GM23338 (cell line): ENCODE data around the gene DELE1. TPM values are rescaled to one million over a fixed set of nuclear protein-coding genes. Genes with fewer than 3 reads are reported as not detected.

ENCODE experiments used
- ATAC-seq: fragments of 200-7000 bp; cut with Tn5 transposase; 3 replicates; pipeline ENCODE4 v1.9.1; 2020
- DNase-seq: peaks from one replicate; pipeline ENCODE4 v3.0.0-alpha.2; 2015; ENCODE audit warnings: low spot score
- H2AFZ ChIP-seq: fragments of 200-600 bp; sonication (generic); 2 replicates; pipeline ENCODE4 v1.8.0; 2016; ENCODE audit warnings: antibody characterized with exemption, mild to moderate bottlenecking, moderate library complexity
- H3F3A ChIP-seq: fragments of 200-600 bp; sonication (generic); replicated peaks from 2 replicates; pipeline ENCODE4 v1.8.0; 2017; ENCODE audit warnings: antibody characterized with exemption, mixed run types, low read depth
- H3K27ac ChIP-seq: fragments of 200-600 bp; sonication (generic); 2 replicates; pipeline ENCODE4 v1.6.1; 2016; ENCODE audit warnings: low read depth
- H3K27me3 ChIP-seq: fragments of 200-600 bp; sonication (generic); 2 replicates; pipeline ENCODE4 v1.8.0; 2016; ENCODE audit warnings: mild to moderate bottlenecking, mixed run types, moderate library complexity; ENCODE audit not compliant: insufficient read depth
- H3K36me3 ChIP-seq: fragments of 200-600 bp; sonication (generic); 2 replicates; pipeline ENCODE4 v1.8.0; 2016; ENCODE audit warnings: mild to moderate bottlenecking; ENCODE audit not compliant: insufficient read depth
- H3K4me1 ChIP-seq: fragments of 200-600 bp; sonication (generic); 2 replicates; pipeline ENCODE4 v1.8.0; 2016; ENCODE audit warnings: mild to moderate bottlenecking, moderate library complexity; ENCODE audit not compliant: insufficient read depth
- H3K4me2 ChIP-seq: fragments of 200-600 bp; sonication (generic); 2 replicates; pipeline ENCODE4 v1.7.1; 2017; ENCODE audit warnings: mixed run types
- H3K4me3 ChIP-seq: fragments of 200-600 bp; sonication (generic); 2 replicates; pipeline ENCODE4 v1.6.1; 2016; ENCODE audit warnings: mixed run types
- H3K79me2 ChIP-seq: fragments of 200-600 bp; sonication (generic); replicated peaks from 2 replicates; pipeline ENCODE4 v1.8.0; 2017; ENCODE audit warnings: mild to moderate bottlenecking; ENCODE audit not compliant: insufficient read depth
- H3K9me2 ChIP-seq: fragments of 200-600 bp; sonication (generic); 2 replicates; pipeline ENCODE4 v1.8.0; 2017; ENCODE audit not compliant: insufficient read depth
- H4K20me1 ChIP-seq: fragments of 200-600 bp; sonication (generic); replicated peaks from 2 replicates; pipeline ENCODE4 v1.8.0; 2017; ENCODE audit warnings: mild to moderate bottlenecking; ENCODE audit not compliant: insufficient read depth
- H3K27ac Mint-ChIP-seq: 2 replicates; pipeline ENCODE4 v1.8.0; 2020; ENCODE audit warnings: inconsistent platforms, mild to moderate bottlenecking, moderate library complexity, mixed read lengths
- H3K27me3 Mint-ChIP-seq: 3 replicates; pipeline ENCODE4 v1.8.0; 2022; ENCODE audit warnings: low read depth, mild to moderate bottlenecking, moderate library complexity, mixed read lengths, inconsistent platforms; ENCODE audit not compliant: insufficient read depth, poor library complexity
- H3K36me3 Mint-ChIP-seq: 3 replicates; pipeline ENCODE4 v1.8.0; 2021; ENCODE audit warnings: low read depth, mild to moderate bottlenecking, inconsistent platforms, moderate library complexity, mixed read lengths
- H3K4me1 Mint-ChIP-seq: 3 replicates; pipeline ENCODE4 v1.8.0; 2020; ENCODE audit warnings: mild to moderate bottlenecking, inconsistent platforms, mixed read lengths
- H3K4me3 Mint-ChIP-seq: 3 replicates; pipeline ENCODE4 v1.8.0; 2021; ENCODE audit warnings: moderate library complexity, mild to moderate bottlenecking, inconsistent platforms, mixed read lengths
- H3K9me3 Mint-ChIP-seq: 3 replicates; pipeline ENCODE4 v1.8.0; 2020; ENCODE audit warnings: moderate library complexity, mild to moderate bottlenecking, inconsistent platforms, mixed read lengths
- CREB1 ChIP-seq: fragments of 250-450 bp; sonication (Bioruptor Pico); IDR thresholded peaks from 2 replicates; pipeline ENCODE4 v1.5.0; 2020; ENCODE audit warnings: low read depth, mild to moderate bottlenecking, moderate library complexity
- CTCF ChIP-seq, 2 experiments: fragments of 200-600 bp in 1 of 2; sonication (generic) in 1 of 2; conservative IDR thresholded peaks; 2 replicates each; pipeline versions ENCODE4 v1.5.1 to v1.6.1; 2016 to 2017; ENCODE audit warnings: antibody characterized with exemption in 2 of 2, low read depth in 2 of 2, mild to moderate bottlenecking in 2 of 2, moderate library complexity in 1 of 2
- ETS1 ChIP-seq: IDR thresholded peaks from 2 replicates; pipeline ENCODE4 v1.6.1; 2016; ENCODE audit warnings: antibody characterized with exemption
- EZH2 ChIP-seq: fragments of 200-600 bp; sonication (generic); IDR thresholded peaks from one replicate; pipeline ENCODE4 v1.8.0; 2017; ENCODE audit warnings: antibody characterized with exemption, mild to moderate bottlenecking, low read depth; ENCODE audit not compliant: unreplicated experiment
- POLR2AphosphoS5 ChIP-seq: IDR thresholded peaks from 2 replicates; pipeline ENCODE4 v1.6.1; 2016; ENCODE audit warnings: antibody characterized with exemption, low read depth
- STAT1 ChIP-seq: IDR thresholded peaks from one replicate; pipeline ENCODE4 v1.6.1; 2016; ENCODE audit warnings: antibody characterized with exemption; ENCODE audit not compliant: unreplicated experiment
- ZNF331 ChIP-seq: fragments of 250-450 bp; sonication (Bioruptor Pico); IDR thresholded peaks from 2 replicates; pipeline ENCODE4 v1.5.0; 2020; ENCODE audit warnings: low read depth, mild to moderate bottlenecking, moderate library complexity
- polyA plus RNA-seq: library from polyadenylated mRNA; unstranded; fragments of >200 nt; fragmentation: Nextera tagmentation; extraction: Ambion mirVana; gene quantifications from 2 replicates; pipeline ENCODE4 v1.2.1, GENCODE V29; 2016
- total RNA-seq: library from RNA; depleted of rRNA; stranded (reverse); fragments of >200 nt; shearing (Covaris generic); gene quantifications from 2 replicates; pipeline ENCODE4 v1.2.3, GENCODE V29; 2014
- TF ChIP-seq, protein P1 (sequence below): fragments of 250-450 bp; sonication (Bioruptor Pico); IDR thresholded peaks from 2 replicates; pipeline ENCODE4 v1.5.0; 2020; ENCODE audit warnings: mild to moderate bottlenecking, moderate library complexity

Gene DELE1
- total and polyA plus RNA-seq, 2 experiments from 2014 or later: 26.9 to 62.2 TPM

DNA sequence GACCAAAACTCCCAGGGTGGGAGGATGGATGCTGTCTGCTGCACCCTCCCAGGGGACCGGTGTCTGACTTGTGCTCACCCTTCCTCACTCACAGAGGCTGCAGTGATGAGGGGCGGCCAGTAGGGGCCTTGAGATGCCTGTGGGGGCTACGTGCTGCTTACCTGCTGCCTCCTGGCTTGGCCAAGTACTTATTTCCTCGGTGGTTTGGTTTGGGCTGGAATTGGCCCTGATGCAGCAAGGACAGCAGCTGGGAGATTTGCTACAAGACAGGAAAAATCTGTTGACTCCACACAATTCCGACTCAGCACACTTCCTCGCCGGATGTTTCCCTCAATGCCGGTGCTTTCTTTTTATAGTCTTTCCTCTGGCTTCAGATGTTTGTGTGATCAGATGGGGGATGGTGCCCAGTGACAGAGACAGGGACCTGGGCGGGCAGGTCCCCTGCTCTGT is 27.7 kb downstream of the DELE1 start:
- Histone ChIP-seq H3K27me3 (no peaks in the 10 kb centered on the region), H3K4me2 (peak overlapping the region; percentile 32; the same call in 1 of the 2 replicates), H2AFZ (0 out of 2 replicates have a peak overlapping the region, but pooled peaks have one; percentile 33), H3K4me1 (peaks cover 9% of the 10 kb centered on the region; the same call in 1 of the 2 replicates), H3F3A (no peaks in the 10 kb centered on the region; the same call in 1 of the 2 replicates), H3K36me3 (no peaks in the 10 kb centered on the region), H3K79me2 (no peaks in the 10 kb centered on the region), H3K4me3 (no peak overlapping the region), H4K20me1 (no peaks in the 10 kb centered on the region), H3K27ac (no peak overlapping the region), H3K9me2 (no peaks in the 10 kb centered on the region)
- DNase-seq: peak; percentile 86
- H3K9me3 Mint-ChIP-seq: no peaks in the 10 kb centered on the region
- peaks cover 2% of the 10 kb centered on the region for H3K27me3 Mint-ChIP-seq
- ATAC-seq: peak; percentile 97
- H3K36me3 Mint-ChIP-seq: no peaks in the 10 kb centered on the region
- no peak overlapping the region; the same call in 2 of the 3 replicates for H3K4me3 Mint-ChIP-seq
- TF ChIP-seq ZNF331 (no peak), STAT1 (no peak), CTCF (conservative IDR thresholded peaks at IDR 0.05; ENCODE audit: low read depth in 2 of 2) (peak; percentile 74 to 77), ETS1 (no peak), EZH2 (no peak), POLR2AphosphoS5 (no peak), CREB1 (CRISPR knock-in tag) (0 out of 2 replicates have a peak, but pooled peaks have one; percentile 13)
- TF ChIP-seq, protein P1, sequence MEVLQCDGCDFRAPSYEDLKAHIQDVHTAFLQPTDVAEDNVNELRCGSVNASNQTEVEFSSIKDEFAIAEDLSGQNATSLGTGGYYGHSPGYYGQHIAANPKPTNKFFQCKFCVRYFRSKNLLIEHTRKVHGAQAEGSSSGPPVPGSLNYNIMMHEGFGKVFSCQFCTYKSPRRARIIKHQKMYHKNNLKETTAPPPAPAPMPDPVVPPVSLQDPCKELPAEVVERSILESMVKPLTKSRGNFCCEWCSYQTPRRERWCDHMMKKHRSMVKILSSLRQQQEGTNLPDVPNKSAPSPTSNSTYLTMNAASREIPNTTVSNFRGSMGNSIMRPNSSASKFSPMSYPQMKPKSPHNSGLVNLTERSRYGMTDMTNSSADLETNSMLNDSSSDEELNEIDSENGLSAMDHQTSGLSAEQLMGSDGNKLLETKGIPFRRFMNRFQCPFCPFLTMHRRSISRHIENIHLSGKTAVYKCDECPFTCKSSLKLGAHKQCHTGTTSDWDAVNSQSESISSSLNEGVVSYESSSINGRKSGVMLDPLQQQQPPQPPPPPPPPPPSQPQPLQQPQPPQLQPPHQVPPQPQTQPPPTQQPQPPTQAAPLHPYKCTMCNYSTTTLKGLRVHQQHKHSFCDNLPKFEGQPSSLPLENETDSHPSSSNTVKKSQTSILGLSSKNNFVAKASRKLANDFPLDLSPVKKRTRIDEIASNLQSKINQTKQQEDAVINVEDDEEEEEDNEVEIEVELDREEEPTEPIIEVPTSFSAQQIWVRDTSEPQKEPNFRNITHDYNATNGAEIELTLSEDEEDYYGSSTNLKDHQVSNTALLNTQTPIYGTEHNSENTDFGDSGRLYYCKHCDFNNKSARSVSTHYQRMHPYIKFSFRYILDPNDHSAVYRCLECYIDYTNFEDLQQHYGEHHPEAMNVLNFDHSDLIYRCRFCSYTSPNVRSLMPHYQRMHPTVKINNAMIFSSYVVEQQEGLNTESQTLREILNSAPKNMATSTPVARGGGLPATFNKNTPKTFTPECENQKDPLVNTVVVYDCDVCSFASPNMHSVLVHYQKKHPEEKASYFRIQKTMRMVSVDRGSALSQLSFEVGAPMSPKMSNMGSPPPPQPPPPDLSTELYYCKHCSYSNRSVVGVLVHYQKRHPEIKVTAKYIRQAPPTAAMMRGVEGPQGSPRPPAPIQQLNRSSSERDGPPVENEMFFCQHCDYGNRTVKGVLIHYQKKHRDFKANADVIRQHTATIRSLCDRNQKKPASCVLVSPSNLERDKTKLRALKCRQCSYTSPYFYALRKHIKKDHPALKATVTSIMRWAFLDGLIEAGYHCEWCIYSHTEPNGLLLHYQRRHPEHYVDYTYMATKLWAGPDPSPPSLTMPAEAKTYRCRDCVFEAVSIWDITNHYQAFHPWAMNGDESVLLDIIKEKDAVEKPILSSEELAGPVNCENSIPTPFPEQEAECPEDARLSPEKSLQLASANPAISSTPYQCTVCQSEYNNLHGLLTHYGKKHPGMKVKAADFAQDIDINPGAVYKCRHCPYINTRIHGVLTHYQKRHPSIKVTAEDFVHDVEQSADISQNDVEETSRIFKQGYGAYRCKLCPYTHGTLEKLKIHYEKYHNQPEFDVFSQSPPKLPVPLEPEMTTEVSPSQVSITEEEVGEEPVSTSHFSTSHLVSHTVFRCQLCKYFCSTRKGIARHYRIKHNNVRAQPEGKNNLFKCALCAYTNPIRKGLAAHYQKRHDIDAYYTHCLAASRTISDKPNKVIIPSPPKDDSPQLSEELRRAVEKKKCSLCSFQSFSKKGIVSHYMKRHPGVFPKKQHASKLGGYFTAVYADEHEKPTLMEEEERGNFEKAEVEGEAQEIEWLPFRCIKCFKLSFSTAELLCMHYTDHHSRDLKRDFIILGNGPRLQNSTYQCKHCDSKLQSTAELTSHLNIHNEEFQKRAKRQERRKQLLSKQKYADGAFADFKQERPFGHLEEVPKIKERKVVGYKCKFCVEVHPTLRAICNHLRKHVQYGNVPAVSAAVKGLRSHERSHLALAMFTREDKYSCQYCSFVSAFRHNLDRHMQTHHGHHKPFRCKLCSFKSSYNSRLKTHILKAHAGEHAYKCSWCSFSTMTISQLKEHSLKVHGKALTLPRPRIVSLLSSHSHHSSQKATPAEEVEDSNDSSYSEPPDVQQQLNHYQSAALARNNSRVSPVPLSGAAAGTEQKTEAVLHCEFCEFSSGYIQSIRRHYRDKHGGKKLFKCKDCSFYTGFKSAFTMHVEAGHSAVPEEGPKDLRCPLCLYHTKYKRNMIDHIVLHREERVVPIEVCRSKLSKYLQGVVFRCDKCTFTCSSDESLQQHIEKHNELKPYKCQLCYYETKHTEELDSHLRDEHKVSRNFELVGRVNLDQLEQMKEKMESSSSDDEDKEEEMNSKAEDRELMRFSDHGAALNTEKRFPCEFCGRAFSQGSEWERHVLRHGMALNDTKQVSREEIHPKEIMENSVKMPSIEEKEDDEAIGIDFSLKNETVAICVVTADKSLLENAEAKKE (CRISPR knock-in tag): no peak
- H3K4me1 Mint-ChIP-seq: peaks cover 18% of the 10 kb centered on the region
- no peak overlapping the region for H3K27ac Mint-ChIP-seq
